ENCODE results near the gene NFKBIE.

The NFKBIE gene

DNA sequence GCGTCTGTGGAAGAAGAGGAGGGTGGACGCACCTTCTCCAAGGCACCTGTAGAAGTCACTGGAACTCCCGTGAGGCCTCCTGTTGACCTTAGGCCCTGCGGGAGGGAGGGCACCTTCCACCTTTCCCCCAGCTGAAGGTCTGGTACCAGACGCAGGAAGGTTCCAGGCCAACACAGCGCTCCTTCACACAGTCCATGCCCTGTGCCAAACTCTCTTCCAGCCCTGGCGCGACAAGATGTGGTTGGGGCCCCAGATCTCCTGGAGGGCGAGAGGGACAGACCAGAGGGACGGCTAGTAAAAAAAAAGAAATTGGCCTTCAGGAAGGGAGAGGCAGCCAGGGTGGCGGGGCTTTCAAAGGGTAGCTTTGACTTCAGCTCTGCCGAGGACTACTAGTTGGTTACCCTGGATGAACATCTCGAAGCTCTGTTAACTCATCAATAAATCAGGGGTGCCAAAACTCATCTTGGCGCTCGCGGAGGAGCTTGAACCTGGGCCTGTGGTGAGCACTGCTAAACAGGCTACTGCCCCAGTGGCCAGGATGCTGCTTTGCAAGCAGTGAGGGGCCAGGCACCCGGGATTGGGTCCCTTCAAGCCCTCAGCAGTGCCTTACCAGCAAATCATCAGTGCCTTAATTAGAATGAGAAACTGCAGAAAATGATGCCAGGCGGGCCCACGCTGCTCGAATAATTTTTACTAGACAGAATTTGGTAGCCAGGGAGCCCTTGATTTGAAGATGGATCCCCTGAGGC, 32.9 kb upstream of the NFKBIE start:
- no peak overlapping the region for H3K4me3 ChIP-seq (ENCODE audit: low read length, poor library complexity, severe bottlenecking)
- no peak overlapping the region for H3K4me2 ChIP-seq (ENCODE audit: low read depth, low read length, poor library complexity, severe bottlenecking)
- H3K36me3 ChIP-seq (ENCODE audit: insufficient read depth, low read length) = peaks cover 28% of the 10 kb centered on the region; the same call in 1 of the 2 replicates
- H3K27me3 ChIP-seq (ENCODE audit: insufficient read depth, low read length, poor library complexity, severe bottlenecking) = no peaks in the 10 kb centered on the region
- no peaks in the 10 kb centered on the region for H3K9me3 ChIP-seq (ENCODE audit: insufficient read depth, low read depth, low read length)
- no peaks in the 10 kb centered on the region for H3K9me2 ChIP-seq (replicated peaks; ENCODE audit: low read depth, low read length)
- no peaks in the 10 kb centered on the region for H3K4me1 ChIP-seq (ENCODE audit: insufficient read depth, low read length, poor library complexity, severe bottlenecking)
- no peak overlapping the region for H3K9ac ChIP-seq (ENCODE audit: low read depth, low read length, poor library complexity, severe bottlenecking)
- no peak overlapping the region for H2AFZ ChIP-seq (ENCODE audit: low read length)
- TF ChIP-seq, protein P1, sequence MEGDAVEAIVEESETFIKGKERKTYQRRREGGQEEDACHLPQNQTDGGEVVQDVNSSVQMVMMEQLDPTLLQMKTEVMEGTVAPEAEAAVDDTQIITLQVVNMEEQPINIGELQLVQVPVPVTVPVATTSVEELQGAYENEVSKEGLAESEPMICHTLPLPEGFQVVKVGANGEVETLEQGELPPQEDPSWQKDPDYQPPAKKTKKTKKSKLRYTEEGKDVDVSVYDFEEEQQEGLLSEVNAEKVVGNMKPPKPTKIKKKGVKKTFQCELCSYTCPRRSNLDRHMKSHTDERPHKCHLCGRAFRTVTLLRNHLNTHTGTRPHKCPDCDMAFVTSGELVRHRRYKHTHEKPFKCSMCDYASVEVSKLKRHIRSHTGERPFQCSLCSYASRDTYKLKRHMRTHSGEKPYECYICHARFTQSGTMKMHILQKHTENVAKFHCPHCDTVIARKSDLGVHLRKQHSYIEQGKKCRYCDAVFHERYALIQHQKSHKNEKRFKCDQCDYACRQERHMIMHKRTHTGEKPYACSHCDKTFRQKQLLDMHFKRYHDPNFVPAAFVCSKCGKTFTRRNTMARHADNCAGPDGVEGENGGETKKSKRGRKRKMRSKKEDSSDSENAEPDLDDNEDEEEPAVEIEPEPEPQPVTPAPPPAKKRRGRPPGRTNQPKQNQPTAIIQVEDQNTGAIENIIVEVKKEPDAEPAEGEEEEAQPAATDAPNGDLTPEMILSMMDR (conservative IDR thresholded peaks at IDR 0.05; ENCODE audit: low read length) = no peak
- no peaks in the 10 kb centered on the region for H3F3A ChIP-seq (ENCODE audit: low read depth)
- no peaks in the 10 kb centered on the region for H3K79me2 ChIP-seq (ENCODE audit: insufficient read depth, low read length)
- H4K20me1 ChIP-seq (ENCODE audit: insufficient read depth, low read length, poor library complexity, severe bottlenecking) = no peaks in the 10 kb centered on the region

DNA sequence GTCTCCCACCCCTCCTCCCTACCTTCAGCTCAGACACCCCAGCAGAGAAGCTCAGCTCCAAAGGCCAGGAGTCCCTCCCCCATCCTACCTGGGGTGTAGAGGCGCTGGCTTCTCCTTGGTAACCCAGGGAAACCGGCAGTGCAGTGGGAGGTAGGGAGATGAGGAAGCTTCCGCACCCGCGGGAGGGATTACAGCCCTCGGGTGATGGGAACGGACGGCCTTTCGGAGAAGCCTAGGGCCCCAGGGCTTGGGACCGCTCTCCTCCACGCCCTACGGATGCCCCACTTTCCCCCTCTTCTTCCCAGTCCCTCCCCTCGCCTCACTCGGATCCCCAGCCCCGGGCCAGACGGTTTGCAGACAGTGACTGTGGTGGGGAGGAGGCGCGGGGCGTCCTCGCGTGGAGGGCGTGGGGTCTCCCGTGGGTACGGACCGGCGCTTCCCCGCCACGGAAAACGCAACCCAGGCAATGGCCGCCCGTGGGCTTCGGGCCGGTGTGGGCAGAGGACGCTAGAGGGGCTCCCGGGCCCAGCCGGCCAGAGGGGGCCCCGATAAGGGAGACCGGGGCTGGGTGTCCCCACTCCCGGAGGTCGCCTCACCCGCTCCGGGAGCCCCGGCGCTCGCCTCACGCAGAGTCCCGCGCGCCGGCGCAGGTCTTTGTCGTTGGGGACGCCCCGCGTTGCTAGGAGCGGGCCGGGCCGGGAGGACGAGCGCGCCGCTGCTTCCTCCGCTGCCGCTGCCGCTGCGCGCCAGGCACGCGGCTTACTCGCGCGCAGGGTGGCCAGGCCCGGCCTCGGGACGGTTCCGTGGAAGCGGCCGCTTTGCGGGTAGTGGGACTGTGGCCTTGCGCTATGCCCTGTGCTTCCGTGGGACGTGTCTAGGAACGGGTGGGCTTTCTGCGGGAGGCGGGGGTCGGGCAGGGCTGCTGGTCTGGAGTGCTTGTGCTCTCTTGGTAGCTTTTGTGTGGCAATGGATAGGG, 32.0 kb upstream of the NFKBIE start:
- Histone ChIP-seq H3F3A (ENCODE audit: low read depth) (no peaks in the 10 kb centered on the region), H3K4me3 (ENCODE audit: low read length, poor library complexity, severe bottlenecking) (no peak overlapping the region), H3K27me3 (ENCODE audit: insufficient read depth, low read length, poor library complexity, severe bottlenecking) (no peaks in the 10 kb centered on the region), H3K79me2 (ENCODE audit: insufficient read depth, low read length) (no peaks in the 10 kb centered on the region), H2AFZ (ENCODE audit: low read length) (no peak overlapping the region), H3K4me1 (ENCODE audit: insufficient read depth, low read length, poor library complexity, severe bottlenecking) (no peaks in the 10 kb centered on the region), H3K4me2 (ENCODE audit: low read depth, low read length, poor library complexity, severe bottlenecking) (no peak overlapping the region), H3K9ac (ENCODE audit: low read depth, low read length, poor library complexity, severe bottlenecking) (no peak overlapping the region), H4K20me1 (ENCODE audit: insufficient read depth, low read length, poor library complexity, severe bottlenecking) (no peaks in the 10 kb centered on the region), H3K9me3 (ENCODE audit: insufficient read depth, low read depth, low read length) (no peaks in the 10 kb centered on the region), H3K36me3 (ENCODE audit: insufficient read depth, low read length) (peaks cover 19% of the 10 kb centered on the region; the same call in 1 of the 2 replicates), H3K9me2 (replicated peaks; ENCODE audit: low read depth, low read length) (no peaks in the 10 kb centered on the region)
- TF ChIP-seq, protein P1 (conservative IDR thresholded peaks at IDR 0.05; ENCODE audit: low read length) = no peak
- TF ChIP-seq EZH2phosphoT487 (IDR thresholded peaks at IDR 0.05; ENCODE audit: borderline replicate concordance) = no peak

DNA sequence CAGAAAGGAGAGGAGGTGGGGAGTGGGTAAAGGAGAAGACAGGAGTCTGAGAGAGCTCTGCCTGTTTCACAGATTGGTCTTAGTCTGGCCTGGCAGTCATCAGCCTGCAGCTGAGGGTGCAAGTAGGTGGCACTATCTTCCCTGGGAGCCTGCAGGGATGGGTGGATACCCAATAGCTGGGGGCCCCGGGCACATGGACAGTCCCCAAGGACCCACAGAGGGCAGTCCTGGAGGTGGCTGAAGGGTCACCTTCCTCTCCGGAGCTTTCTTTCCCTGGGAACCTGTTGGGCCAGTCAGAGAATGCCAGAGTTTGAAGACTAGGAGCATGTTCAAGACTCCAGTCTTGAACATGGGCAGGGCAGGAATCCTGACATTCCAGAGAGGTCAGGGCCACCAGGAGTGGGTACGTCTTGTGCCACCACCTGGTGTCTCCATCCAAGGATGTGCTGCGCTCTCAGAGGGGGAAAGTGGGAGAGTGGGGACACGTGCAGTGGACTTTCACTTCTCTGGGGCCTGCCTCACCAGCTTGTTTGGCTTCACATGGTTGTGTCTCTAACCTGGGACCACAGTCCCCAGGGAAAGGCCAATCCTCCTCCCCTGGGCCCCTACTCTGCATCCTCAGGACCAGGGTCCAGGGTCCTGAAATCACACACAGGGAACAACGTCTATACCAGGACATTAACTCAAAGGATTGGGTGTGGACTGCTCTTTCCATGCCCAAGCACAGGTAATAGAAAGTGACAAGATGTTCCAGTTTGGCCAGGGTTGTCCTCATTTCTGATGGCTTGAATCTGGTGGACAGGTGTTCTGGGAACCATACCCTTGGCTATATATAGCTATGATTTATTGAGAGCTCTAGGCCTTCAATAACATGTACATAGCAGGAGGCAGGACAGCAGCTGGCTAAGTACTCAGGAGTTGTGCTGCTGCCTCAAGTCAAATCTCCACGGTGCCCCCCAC, 29.8 kb upstream of the NFKBIE start:
- H3K9me3 ChIP-seq (ENCODE audit: insufficient read depth, low read depth, low read length) = no peaks in the 10 kb centered on the region
- H3K4me2 ChIP-seq (ENCODE audit: low read depth, low read length, poor library complexity, severe bottlenecking) = no peak overlapping the region
- H3K4me1 ChIP-seq (ENCODE audit: insufficient read depth, low read length, poor library complexity, severe bottlenecking) = no peaks in the 10 kb centered on the region
- H3K27me3 ChIP-seq (ENCODE audit: insufficient read depth, low read length, poor library complexity, severe bottlenecking) = no peaks in the 10 kb centered on the region
- no peak overlapping the region for H3K9ac ChIP-seq (ENCODE audit: low read depth, low read length, poor library complexity, severe bottlenecking)
- TF ChIP-seq, protein P1 (conservative IDR thresholded peaks at IDR 0.05; ENCODE audit: low read length) = no peak
- no peak for TF ChIP-seq EZH2phosphoT487 (IDR thresholded peaks at IDR 0.05; ENCODE audit: borderline replicate concordance)
- no peak overlapping the region for H3K4me3 ChIP-seq (ENCODE audit: low read length, poor library complexity, severe bottlenecking)
- no peaks in the 10 kb centered on the region for H3K79me2 ChIP-seq (ENCODE audit: insufficient read depth, low read length)
- no peak overlapping the region for H2AFZ ChIP-seq (ENCODE audit: low read length)
- no peaks in the 10 kb centered on the region for H3F3A ChIP-seq (ENCODE audit: low read depth)
- H4K20me1 ChIP-seq (ENCODE audit: insufficient read depth, low read length, poor library complexity, severe bottlenecking) = no peaks in the 10 kb centered on the region
- no peaks in the 10 kb centered on the region for H3K9me2 ChIP-seq (replicated peaks; ENCODE audit: low read depth, low read length)
- H3K36me3 ChIP-seq (ENCODE audit: insufficient read depth, low read length) = 0 out of 2 replicates have a peak, but pooled peaks cover under 1% of the 10 kb centered on the region
